Stomach smooth muscle (tissue), 2 donors: ENCODE results near the gene KRTAP10-5.
"Not testable (repeated sequence)": the region's sequence is repeated elsewhere in the genome, so short reads cannot be mapped to it uniquely, and the experiment has no call there.

Source experiments
- H3K27ac ChIP-seq: one replicate; pipeline ENCODE4 v1.7.0; 2013; ENCODE audit warnings: mild to moderate bottlenecking, low read length, inconsistent platforms
- H3K27me3 ChIP-seq, 2 donors: one replicate each; pipeline ENCODE4 v1.7.0; 2013; ENCODE audit warnings: low read length in 2 of 2; ENCODE audit not compliant: insufficient read depth in 2 of 2, control insufficient read depth in 1 of 2
- H3K36me3 ChIP-seq, 2 donors: one replicate each; pipeline ENCODE4 v1.7.0; 2013; ENCODE audit warnings: low read length in 2 of 2; ENCODE audit not compliant: control insufficient read depth in 2 of 2, insufficient read depth in 2 of 2
- H3K4me1 ChIP-seq: one replicate; pipeline ENCODE4 v1.7.0; 2013; ENCODE audit warnings: low read length; ENCODE audit not compliant: control insufficient read depth, insufficient read depth
- H3K4me3 ChIP-seq, 2 donors: one replicate each; pipeline ENCODE4 v1.7.0; 2013; ENCODE audit warnings: low read length in 2 of 2
- H3K9ac ChIP-seq, 2 donors: one replicate each; pipeline ENCODE4 v1.7.0; 2013; ENCODE audit warnings: low read length in 2 of 2, mild to moderate bottlenecking in 1 of 2
- H3K9me3 ChIP-seq, 2 donors: one replicate each; pipeline ENCODE4 v1.7.0; 2013; ENCODE audit warnings: low read length in 2 of 2; ENCODE audit not compliant: control insufficient read depth in 2 of 2
- donor health status: healthy.
- donor health status: Pancreatic carcinoma.

The KRTAP10-5 gene

DNA sequence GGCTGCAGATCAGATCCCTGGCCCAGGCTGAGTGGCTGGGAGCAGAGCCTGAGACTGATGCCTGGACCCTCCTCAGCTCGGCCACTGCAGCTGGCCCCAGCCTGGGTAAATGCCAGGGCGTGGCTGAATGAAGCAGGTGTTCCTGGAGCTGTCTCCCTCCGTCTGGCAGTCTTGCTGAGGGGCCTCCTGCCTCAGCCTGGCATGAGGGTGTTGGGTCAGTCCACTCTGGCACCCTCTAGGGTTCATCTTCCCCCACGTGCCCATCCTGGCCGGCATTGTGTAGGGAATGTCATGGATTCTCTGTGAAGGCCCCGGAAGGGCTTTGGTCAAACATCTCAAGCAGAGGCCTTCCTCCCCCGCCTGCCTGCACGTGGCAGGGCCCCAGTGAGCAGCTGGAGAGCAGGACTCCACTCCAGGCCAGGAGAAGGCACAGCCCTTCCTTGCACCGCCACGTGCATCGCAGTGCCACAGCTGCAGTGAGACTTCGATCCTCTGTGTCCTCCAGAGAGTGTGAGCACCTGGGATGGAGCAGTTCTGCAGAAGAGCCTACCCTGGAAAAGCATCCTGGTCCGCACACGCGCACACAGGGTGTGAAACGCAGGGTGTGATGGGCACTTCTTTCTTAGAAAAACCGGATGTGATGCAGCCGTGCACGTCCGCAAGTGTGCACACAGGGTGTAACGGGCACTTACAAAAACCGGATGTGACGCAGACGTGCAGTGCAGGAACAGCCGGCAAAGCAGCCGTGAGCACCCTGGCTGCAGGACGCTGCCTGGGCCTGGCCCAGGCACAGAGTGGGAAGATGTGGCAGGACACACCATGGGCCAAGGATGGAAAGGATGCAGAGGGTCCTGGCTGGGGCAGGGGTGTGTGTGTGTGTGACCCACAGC lies 11.5 kb downstream of the KRTAP10-5 start:
- H3K4me3 ChIP-seq = no peak overlapping the region
- no peaks in the 10 kb centered on the region for H3K36me3 ChIP-seq
- H3K9ac ChIP-seq = no peak overlapping the region
- peaks cover 6 to 8% of the 10 kb centered on the region in 2 donors for H3K27me3 ChIP-seq
- no peak overlapping the region for H3K27ac ChIP-seq
- H3K9me3 ChIP-seq = peaks cover 0 to 9% of the 10 kb centered on the region in 2 donors
- no peaks in the 10 kb centered on the region for H3K4me1 ChIP-seq

DNA sequence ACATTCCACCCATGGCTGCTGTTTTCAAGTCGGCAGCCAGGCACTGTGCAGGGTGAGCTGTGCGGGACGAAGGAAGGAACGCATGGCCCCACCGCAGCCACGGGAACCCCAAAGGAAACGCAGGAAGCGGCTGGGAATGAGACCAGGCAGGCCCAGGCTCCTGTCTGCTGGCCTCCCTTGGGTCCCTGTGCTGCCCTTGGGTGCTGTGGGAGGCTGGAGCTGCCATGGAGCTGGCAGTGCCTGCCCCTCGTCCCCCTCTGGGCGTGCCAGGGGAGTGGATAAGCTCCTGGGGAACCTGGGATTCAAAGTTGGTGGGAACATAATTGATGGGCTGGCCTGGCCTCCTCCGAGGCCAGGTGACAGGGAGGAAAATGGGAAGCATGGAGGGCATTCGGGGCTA lies 12.1 kb downstream of the KRTAP10-5 start:
- peaks cover 0 to 9% of the 10 kb centered on the region in 2 donors for H3K9me3 ChIP-seq
- H3K4me3 ChIP-seq = no peak overlapping the region
- H3K9ac ChIP-seq = no peak overlapping the region
- H3K27ac ChIP-seq = no peak overlapping the region
- peaks cover 3 to 7% of the 10 kb centered on the region in 2 donors for H3K27me3 ChIP-seq
- no peaks in the 10 kb centered on the region for H3K36me3 ChIP-seq
- no peaks in the 10 kb centered on the region for H3K4me1 ChIP-seq

DNA sequence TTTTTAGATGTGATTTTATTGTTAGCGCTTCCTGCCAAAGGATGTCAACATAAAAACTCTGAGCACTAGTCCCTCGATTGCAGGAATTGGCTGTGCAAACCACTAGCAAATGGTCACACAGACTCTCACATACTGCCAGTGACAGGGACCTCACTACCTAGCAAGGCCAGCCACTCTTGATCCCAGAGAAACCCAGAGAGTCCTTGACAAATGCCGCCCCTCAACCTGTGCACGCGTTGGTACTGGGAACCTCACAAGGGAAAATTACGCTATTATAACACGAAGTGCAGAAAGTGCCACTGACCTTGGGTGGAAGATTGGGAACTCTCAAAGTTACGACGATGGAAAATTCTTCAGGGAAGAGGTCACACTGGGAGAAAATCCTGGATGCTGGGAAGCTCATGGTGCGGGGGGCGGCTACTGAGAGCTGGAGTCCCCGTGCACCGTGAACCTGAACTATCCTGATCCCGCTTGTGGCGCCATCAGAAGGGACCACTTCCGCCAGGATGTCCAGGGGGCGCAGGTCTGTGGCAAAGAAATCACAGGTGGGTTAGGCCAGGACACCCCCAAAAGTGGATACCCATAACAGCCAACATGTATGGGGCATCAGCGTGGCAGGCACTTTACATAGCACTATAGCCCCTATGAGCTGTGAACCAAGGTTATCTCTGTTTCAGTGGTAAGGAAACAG lies 12.8 kb downstream of the KRTAP10-5 start:
- no peak overlapping the region for H3K9ac ChIP-seq
- H3K27ac ChIP-seq = no peak overlapping the region
- peaks cover 0 to 5% of the 10 kb centered on the region in 2 donors for H3K27me3 ChIP-seq
- H3K4me1 ChIP-seq = no peaks in the 10 kb centered on the region
- no peak overlapping the region for H3K4me3 ChIP-seq
- peaks cover 0 to 9% of the 10 kb centered on the region in 2 donors for H3K9me3 ChIP-seq
- H3K36me3 ChIP-seq = no peaks in the 10 kb centered on the region

DNA sequence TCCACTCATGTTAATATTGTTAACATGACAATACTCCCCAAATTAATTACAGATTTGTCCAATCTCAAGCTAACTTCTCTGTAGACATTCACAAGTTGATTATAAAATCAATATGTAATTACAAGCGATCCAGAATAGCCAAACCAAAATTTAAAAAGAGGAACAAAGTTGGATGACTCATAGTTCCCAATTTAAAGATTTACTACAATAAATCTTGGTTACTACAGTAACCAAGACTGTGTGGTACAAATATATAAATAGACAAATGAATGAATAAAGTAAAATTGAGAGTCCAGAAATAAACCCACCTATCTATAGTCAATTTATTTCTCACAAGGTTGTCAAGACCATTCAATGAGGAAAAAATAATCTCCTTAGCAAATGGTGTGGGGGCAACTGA lies 14.0 kb downstream of the KRTAP10-5 start:
- H3K27me3 ChIP-seq = peaks cover 0 to 5% of the 10 kb centered on the region in 2 donors
- peaks cover 0 to 4% of the 10 kb centered on the region in 2 donors for H3K9me3 ChIP-seq
- H3K27ac ChIP-seq = no peak overlapping the region
- H3K36me3 ChIP-seq = no peaks in the 10 kb centered on the region
- no peaks in the 10 kb centered on the region for H3K4me1 ChIP-seq
- no peak overlapping the region for H3K4me3 ChIP-seq
- H3K9ac ChIP-seq = no peak overlapping the region

DNA sequence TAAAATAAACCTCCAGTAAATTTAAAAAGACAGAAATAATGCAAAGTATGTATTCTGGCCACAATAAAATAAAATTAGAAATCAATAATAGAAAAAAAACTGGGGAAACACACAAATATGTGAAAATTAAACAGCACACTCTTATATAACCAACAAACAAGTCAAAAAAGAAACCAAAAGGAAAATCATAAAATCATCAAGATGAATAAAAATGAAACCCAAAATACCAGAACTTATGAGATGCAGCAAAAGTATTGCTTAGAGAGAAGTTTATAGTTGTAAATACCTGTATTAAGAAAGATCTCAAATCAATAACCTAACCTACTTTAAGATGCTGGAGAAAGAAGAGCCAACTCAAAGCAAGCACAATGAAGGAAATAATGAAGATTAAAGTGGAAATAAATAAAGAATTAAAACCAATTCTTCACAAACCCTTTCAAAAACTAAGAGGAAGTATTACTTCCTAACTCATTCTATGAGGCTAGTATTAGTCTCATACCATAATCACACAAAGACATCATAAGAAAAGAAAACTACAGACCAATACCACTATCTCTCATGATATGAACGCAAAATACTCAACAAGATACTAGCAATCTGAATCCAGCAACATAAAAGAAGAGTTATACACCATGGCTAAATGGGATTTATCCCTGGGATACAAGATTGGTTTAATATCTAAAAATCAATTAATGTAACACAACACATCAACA lies 15.4 kb downstream of the KRTAP10-5 start:
- H3K36me3 ChIP-seq = no peaks in the 10 kb centered on the region
- H3K27me3 ChIP-seq = peaks cover 0 to 5% of the 10 kb centered on the region in 2 donors
- H3K27ac ChIP-seq = no peak overlapping the region

DNA sequence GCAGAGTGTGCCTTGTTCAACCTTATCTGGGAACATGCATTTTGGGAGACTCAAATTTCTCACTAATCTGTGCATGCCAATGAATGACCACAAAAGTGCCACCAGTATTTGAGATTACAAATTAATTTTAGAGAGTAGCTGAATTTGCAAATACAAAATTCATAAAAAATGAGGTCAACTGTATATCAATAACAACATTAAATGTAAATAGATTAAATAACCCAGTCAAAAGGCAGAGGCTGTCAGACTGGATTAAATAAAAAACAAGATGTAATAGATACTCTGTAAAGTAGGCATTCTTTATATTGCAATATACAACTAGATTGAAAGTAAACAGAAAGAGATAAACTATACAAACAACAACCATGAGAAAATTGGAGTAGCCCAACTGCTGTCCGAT lies 16.3 kb downstream of the KRTAP10-5 start:
- Histone ChIP-seq H3K4me1 (no peaks in the 10 kb centered on the region), H3K36me3 (no peaks in the 10 kb centered on the region)

More for the DNA sequence above, 15.4 kb downstream of the KRTAP10-5 start:
- Histone ChIP-seq H3K4me3 (no peak overlapping the region), H3K9ac (no peak overlapping the region), H3K9me3 (no peaks in the 10 kb centered on the region), H3K4me1 (no peaks in the 10 kb centered on the region)

DNA sequence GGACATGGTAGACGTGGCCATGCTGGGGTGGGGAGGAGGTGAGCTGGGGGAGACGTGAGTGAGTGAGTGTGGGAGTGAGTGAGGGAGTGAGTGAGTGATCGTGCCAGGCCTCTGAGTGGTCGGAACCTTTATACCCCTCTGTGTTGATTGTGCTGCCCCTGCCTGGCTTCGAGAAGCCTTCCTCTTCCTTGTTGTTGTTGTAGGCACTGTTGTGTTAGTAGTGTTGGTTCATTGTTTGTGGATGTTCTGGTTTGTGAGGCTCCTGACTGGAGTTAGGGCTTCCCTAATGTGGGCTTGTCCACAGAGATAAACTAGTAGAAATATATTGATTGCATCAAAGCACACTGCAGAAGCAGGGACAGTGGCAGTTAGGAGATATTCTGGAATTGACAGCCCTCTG lies 21.7 kb downstream of the KRTAP10-5 start, which contains the start of gene KRTAP10-3:
Gene KRTAP10-3, minus strand, starts transcription at position 101 of the 400 bp plus-strand sequence. Its CDS starts 80 bp downstream, at position 21.
- Histone ChIP-seq H3K27me3 (peaks cover 0 to 4% of the 10 kb centered on the region in 2 donors), H3K27ac (no peak within 1 kb of the TSS), H3K36me3 (no peaks in the 10 kb centered on the region), H3K9ac (no peak within 1 kb of the TSS), H3K9me3 (peaks cover 8% of the 10 kb centered on the region in 2 donors), H3K4me3 (no peak within 1 kb of the TSS), H3K4me1 (no peaks in the 10 kb centered on the region)

More for the DNA sequence above, 16.3 kb downstream of the KRTAP10-5 start:
- H3K27me3 ChIP-seq = peaks cover 0 to 2% of the 10 kb centered on the region in 2 donors
- H3K4me3 ChIP-seq = no peak overlapping the region
- H3K27ac ChIP-seq = no peak overlapping the region
- H3K9me3 ChIP-seq = peaks cover 0 to 2% of the 10 kb centered on the region in 2 donors
- H3K9ac ChIP-seq = no peak overlapping the region

DNA sequence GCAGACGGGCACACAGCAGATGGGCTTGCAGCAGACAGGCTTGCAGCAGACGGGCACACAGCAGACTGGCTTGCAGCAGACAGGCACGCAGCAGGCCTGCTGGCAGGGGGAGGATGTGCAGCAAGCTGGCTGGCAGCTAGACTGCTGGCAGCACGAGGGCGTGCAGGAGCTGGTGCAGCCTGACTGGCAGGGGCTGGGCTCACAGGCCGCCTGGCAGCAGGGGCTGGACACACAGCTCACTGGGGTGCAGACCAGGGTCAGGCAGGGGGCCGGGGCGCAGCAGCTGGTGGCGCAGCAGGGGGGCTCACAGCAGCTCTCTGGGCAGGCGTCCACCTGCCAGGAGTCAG lies 22.1 kb downstream of the KRTAP10-5 start:
- not testable (repeated sequence) for H3K4me3 ChIP-seq, H3K9me3 ChIP-seq, H3K9ac ChIP-seq, H3K27ac ChIP-seq, H3K4me1 ChIP-seq, H3K27me3 ChIP-seq, H3K36me3 ChIP-seq

DNA sequence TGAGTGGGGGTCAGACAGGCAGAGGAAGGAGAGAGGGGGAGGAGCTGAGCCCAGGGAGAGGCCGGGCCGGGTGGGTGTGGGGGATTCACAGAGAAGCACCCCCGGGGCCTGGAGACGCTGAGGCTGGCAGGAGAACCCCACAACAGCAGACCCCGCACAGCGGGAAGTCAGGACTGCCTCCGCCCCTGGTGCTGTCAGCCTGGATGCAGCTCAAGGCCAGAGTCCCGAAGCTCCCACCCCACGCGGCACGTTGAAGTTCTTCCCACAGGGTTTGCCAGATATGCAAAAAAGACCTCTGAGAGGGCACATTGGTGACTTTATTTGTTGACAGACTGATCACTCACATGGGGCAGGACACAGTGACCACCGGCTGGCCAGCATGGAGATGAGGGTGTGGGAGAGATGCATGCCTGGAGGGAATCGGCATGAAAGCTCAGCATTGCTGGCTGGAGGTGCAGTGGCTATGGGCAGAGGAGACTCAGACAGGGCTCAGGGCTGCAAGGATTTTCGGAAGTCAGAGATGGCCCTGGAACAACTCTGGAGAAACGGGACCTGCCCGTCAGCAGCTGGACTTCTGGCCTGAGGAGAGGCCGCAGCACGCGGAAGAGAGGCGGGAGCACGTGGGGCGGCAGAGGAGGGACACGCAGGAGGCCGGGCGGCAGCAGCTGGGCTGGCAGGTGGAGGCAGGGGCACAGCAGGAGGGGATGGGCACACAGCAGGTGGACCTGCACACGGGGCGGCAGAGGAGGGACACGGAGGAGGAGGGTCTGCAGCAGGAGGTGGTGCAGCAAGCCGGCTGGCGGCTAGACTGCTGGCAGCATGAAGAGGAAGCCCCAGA lies 22.7 kb downstream of the KRTAP10-5 start:
- Histone ChIP-seq H3K36me3 (no peaks in the 10 kb centered on the region), H3K27me3 (peaks cover 0 to 4% of the 10 kb centered on the region in 2 donors), H3K27ac (no peak overlapping the region), H3K4me3 (no peak overlapping the region), H3K9ac (no peak overlapping the region), H3K9me3 (peaks cover 8% of the 10 kb centered on the region in 2 donors), H3K4me1 (no peaks in the 10 kb centered on the region)

DNA sequence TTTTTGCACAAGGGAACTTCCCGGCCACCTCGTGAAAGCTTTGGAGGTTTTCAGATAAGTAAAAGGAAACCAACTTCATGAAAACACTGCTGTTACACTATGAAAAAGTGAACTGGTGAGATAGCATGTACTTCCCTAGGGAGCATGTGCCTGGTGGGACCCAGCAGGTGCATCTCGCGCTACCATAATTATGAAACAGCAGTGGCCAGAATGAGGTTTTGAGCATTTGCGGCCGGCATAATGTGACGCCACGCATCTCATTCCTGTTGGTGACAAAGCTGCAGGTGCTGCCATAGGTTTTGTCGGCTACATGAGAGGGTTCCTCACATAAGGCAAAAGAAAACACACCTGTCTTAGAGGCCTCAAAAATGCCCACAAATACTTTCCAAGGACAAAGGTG lies 23.5 kb downstream of the KRTAP10-5 start:
- Histone ChIP-seq H3K27ac (no peak overlapping the region), H3K9me3 (peaks cover 8% of the 10 kb centered on the region in 2 donors), H3K9ac (no peak overlapping the region), H3K4me3 (no peak overlapping the region), H3K4me1 (no peaks in the 10 kb centered on the region), H3K36me3 (no peaks in the 10 kb centered on the region), H3K27me3 (peaks cover 0 to 4% of the 10 kb centered on the region in 2 donors)
